Suprapubic skin (tissue), 4 donors: ENCODE measurements around the gene ZBTB45. TPM values are rescaled to one million over a fixed set of nuclear protein-coding genes. Genes with fewer than 3 reads are reported as not detected.

Experiments
- DNase-seq, 2 donors: peaks; one replicate each; pipeline ENCODE4 v3.0.0-alpha.2; 2019; ENCODE audit warnings: low spot score in 2 of 2
- H3K27ac ChIP-seq: fragments of 200-600 bp; sonication (generic); one replicate; pipeline ENCODE4 v1.5.1; 2019
- H3K27me3 ChIP-seq: fragments of 200-600 bp; sonication (generic); one replicate; pipeline ENCODE4 v1.5.1; 2019
- H3K36me3 ChIP-seq: fragments of 200-600 bp; sonication (generic); one replicate; pipeline ENCODE4 v1.5.1; 2019
- H3K4me1 ChIP-seq: fragments of 200-600 bp; sonication (generic); one replicate; pipeline ENCODE4 v1.5.1; 2019
- H3K4me3 ChIP-seq: fragments of 200-600 bp; sonication (generic); one replicate; pipeline ENCODE4 v1.5.1; 2019; ENCODE audit warnings: mild to moderate bottlenecking
- H3K9me3 ChIP-seq: fragments of 200-600 bp; sonication (generic); one replicate; pipeline ENCODE4 v1.5.1; 2019
- EP300 ChIP-seq: sonication (generic); formaldehyde crosslinking; IDR thresholded peaks from one replicate; pipeline ENCODE4 v1.6.1; 2017; ENCODE audit warnings: antibody characterized with exemption
- POLR2A ChIP-seq, 2 donors: fragments of 450-650 bp; IDR thresholded peaks; one replicate each; pipeline ENCODE4 v1.6.1; 2017; ENCODE audit warnings: antibody characterized with exemption in 2 of 2, mild to moderate bottlenecking in 2 of 2, moderate library complexity in 2 of 2
- POLR2AphosphoS5 ChIP-seq, 3 donors: sonication (generic); formaldehyde crosslinking; IDR thresholded peaks; one replicate each; pipeline ENCODE4 v1.6.1; 2017; ENCODE audit warnings: antibody characterized with exemption in 3 of 3
- WGBS: methylation state at CpG from one replicate; pipeline ENCODE4 v1.1.5; 2018; 5-methylcytosine and 5-hydroxymethylcytosine counted together
- total RNA-seq, 4 donors: library from RNA; depleted of rRNA; stranded (reverse); fragments of >200 nt; gene quantifications; one replicate each; pipeline ENCODE4 v1.1.0, GENCODE V29; 2016
- TF ChIP-seq, protein P1 (sequence below), 2 donors: fragments of 200-600 bp in 1 of 2; fragments of 450-650 bp in 1 of 2; sonication (generic) in 1 of 2; IDR thresholded peaks; one replicate each; pipeline ENCODE4 v1.5.1; 2016 to 2019; ENCODE audit warnings: antibody characterized with exemption in 2 of 2, mild to moderate bottlenecking in 1 of 2, moderate library complexity in 1 of 2

Gene ZBTB45
- total RNA-seq, 4 donors from 2014 or later, result 6.7 to 20.7 (median 15.8) TPM

DNA sequence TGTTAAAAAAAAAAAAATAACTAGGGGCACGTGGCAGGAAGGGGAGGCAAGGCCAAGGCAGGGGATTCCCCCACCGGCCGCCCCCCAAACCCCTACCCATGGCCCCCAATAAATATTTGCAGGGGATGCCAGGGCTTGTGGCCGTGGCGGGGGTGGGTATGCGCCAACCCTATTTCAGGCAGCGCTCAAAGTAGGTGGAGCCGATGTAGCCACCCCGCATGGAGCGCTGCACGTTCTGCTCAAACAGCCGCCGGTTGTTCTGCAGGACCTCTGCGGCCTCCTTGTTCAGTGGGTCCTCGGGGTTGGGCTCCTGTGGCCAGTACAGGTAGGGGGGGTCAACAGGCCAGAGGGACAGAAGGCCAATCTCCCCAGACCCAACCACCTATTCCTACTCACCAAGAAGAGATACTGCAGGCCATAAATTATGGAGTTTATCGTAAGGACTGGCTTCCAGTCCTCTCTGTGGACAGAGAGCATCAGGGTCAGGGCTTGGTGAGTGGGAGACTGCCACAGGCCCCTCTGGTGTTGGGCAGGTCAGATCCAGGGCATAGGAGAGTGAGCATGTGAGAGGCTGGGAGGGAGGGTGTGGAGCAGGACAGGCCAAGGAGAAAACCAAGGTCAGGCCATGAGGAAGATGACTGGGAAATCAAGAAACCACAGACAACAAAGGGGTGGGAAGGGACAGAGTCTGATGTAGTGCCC lies 36.5 kb upstream of the ZBTB45 start:
- 79% methylated on average over 13 of the region's 16 CpGs for WGBS
- no peak overlapping the region for H3K27ac ChIP-seq
- peak in 1 of 2 donors; percentile 70 for DNase-seq
- TF ChIP-seq POLR2A (IDR thresholded peaks at IDR 0.05), result no peak
- peaks cover 60% of the 10 kb centered on the region for H3K4me1 ChIP-seq
- H3K4me3 ChIP-seq, result peak overlapping the region; percentile 71
- H3K27me3 ChIP-seq, result no peaks in the 10 kb centered on the region
- H3K36me3 ChIP-seq, result peaks cover 32% of the 10 kb centered on the region
- no peaks in the 10 kb centered on the region for H3K9me3 ChIP-seq

DNA sequence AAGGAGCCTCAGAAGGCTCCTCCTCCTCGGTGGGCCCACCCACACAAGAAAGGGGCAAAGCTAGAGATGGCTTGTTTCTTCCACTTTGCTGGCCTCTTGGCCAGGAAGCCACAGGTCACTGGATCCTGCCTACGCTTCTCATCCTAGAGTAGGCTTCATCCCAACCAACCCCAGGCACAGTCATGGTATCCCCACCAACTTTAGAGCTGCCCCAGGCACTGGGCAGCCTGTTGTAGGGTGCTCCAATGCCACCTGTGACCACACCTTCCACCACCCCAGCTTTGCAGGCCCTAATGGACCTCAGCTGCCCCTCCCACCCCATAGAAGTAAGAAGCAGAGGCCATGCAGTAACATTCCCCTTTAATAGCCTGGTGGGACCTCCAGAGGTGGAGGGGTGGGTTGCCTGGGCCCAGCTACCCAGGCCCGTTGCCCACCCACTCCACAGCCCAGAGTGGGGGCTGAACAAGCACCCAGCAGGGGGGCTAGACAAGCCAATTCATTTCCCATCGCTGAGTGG lies 35.8 kb upstream of the ZBTB45 start:
- Histone ChIP-seq H3K9me3 (no peaks in the 10 kb centered on the region), H3K36me3 (peaks cover 38% of the 10 kb centered on the region), H3K27ac (peak overlapping the region; percentile 94), H3K4me1 (peaks cover 57% of the 10 kb centered on the region), H3K27me3 (no peaks in the 10 kb centered on the region), H3K4me3 (peak overlapping the region; percentile 71)
- 80% methylated on average over 2 of the region's 4 CpGs for WGBS
- peak in 1 of 2 donors; percentile 67 for DNase-seq
- TF ChIP-seq, protein P1, sequence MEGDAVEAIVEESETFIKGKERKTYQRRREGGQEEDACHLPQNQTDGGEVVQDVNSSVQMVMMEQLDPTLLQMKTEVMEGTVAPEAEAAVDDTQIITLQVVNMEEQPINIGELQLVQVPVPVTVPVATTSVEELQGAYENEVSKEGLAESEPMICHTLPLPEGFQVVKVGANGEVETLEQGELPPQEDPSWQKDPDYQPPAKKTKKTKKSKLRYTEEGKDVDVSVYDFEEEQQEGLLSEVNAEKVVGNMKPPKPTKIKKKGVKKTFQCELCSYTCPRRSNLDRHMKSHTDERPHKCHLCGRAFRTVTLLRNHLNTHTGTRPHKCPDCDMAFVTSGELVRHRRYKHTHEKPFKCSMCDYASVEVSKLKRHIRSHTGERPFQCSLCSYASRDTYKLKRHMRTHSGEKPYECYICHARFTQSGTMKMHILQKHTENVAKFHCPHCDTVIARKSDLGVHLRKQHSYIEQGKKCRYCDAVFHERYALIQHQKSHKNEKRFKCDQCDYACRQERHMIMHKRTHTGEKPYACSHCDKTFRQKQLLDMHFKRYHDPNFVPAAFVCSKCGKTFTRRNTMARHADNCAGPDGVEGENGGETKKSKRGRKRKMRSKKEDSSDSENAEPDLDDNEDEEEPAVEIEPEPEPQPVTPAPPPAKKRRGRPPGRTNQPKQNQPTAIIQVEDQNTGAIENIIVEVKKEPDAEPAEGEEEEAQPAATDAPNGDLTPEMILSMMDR (IDR thresholded peaks at IDR 0.05), result no peak
- TF ChIP-seq POLR2AphosphoS5 (IDR thresholded peaks at IDR 0.05) (no peak), EP300 (no peak), POLR2A (IDR thresholded peaks at IDR 0.05) (no peak)

DNA sequence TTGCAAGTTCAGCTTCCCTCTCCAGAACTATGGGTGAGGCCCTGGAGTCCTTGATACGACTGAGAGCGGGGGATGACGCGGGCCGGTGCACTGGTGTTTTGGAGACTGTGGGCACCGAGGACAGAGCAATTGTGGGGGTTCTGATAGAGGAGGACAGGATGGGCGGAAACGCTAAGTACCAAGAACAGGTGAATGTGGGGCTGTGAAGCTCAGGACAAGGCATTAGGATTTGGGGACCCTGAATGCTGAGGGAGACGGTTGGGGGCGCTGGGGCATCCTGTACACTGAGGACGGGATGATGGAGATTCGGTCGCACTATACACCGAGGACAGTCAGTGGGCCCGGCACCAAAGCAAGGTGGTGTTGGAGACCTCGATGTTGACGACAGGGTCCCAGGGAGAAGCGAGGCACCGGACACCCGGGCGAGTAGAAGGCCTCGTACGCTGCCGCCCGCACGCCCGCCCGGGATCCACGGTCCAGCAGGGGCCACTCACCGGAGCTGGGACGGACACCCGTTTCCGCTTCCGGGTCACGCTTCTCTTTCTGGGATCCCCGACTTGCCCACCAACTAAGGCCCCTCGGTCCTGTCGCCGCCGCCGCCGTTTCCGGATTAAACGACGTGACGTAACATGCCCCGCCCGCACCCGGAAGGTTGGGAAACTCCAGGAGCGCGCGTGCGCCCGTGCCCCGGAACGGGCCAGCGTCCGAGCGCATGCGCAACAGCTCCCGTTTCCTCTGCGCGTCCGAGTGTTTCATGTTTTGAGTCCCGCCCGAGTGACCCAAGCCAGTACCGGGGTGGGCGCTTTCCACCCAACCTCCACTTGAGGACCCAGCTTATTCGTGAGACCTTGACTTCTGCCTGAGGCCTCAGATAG lies 35.1 kb upstream of the ZBTB45 start, which contains the start of gene CHMP2A:
Gene CHMP2A, minus strand, starts transcription at position 612 of the 875 bp plus-strand sequence. CDS start 893 bp downstream, outside the sequence.
- TF ChIP-seq, protein P1 (IDR thresholded peaks at IDR 0.05), result no peak
- peak; percentile 37 to 60 for TF ChIP-seq POLR2A (IDR thresholded peaks at IDR 0.05)
- TF ChIP-seq EP300, result no peak
- TF ChIP-seq POLR2AphosphoS5 (IDR thresholded peaks at IDR 0.05), result peak; percentile 28 to 95 (median 35)
- H3K4me3 ChIP-seq, result peak within 1 kb of the TSS; percentile 71
- peak; percentile 99 to 100 for DNase-seq
- peak within 1 kb of the TSS; percentile 94 for H3K27ac ChIP-seq
- 1% methylated on average over 36 of the region's 69 CpGs for WGBS
- H3K27me3 ChIP-seq, result no peaks in the 10 kb centered on the region
- H3K4me1 ChIP-seq, result peaks cover 50% of the 10 kb centered on the region
- H3K36me3 ChIP-seq, result peaks cover 45% of the 10 kb centered on the region
- no peaks in the 10 kb centered on the region for H3K9me3 ChIP-seq

DNA sequence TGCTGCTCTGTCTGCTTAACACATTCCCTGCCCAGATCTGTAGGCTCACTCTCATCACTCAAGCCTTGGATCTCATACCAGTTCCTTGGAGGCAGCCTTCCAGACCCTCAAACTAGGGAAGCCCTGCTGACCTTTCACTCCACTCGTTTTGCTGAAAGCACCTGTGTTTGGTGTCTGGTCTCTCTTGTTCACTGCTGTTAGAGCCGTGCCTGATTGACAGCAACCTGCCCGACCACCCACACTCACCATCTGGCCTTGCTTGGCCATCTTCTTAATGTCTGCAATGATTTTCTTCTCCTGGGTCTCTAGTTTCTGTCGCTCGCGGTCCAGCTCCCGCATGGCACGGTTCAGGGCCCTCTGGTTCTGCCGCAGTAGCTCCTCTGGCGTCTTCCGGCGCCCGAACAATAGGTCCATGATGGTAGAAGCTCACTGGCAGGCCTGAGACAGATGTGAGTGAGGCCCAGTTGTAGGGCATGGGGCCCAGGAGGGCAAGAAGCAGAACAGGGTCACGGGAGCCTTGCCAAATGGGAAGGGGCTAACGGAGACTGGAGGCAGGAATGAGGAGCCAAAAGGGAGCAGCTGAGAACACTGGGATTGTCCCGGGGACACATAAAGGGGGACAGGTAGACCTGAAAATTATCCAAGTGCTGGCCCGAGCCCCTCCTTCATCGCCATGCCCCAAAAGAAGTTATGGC lies 34.3 kb upstream of the ZBTB45 start:
- peaks cover 53% of the 10 kb centered on the region for H3K36me3 ChIP-seq
- no peak for TF ChIP-seq POLR2AphosphoS5 (IDR thresholded peaks at IDR 0.05)
- H3K4me1 ChIP-seq, result peaks cover 43% of the 10 kb centered on the region

DNA sequence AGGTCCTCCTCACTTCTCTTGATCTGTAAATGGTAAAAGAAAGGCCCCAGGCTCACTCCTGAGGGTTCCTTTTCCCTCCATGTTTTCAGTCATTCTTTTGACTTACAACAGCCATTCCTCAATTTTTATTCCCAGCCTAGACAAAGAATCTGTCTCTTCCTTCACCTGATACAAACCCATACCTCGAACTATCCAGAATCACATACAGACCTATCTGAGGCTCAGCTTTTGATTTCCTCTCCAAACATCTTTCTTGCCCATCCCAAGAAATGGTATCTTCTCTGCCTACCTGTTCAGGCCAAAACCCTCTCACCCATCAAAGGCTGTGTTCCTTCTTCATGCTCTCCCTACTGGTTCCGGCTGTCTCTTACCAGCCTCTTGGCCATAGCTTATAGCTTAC lies 33.0 kb upstream of the ZBTB45 start:
- WGBS, result 85% methylated on average over 2 of the region's 2 CpGs
- Histone ChIP-seq H3K4me1 (peaks cover 41% of the 10 kb centered on the region), H3K4me3 (no peak overlapping the region), H3K27ac (no peak overlapping the region), H3K9me3 (no peaks in the 10 kb centered on the region), H3K27me3 (no peaks in the 10 kb centered on the region), H3K36me3 (peaks cover 66% of the 10 kb centered on the region)
- TF ChIP-seq POLR2AphosphoS5 (IDR thresholded peaks at IDR 0.05) (no peak), EP300 (no peak), POLR2A (IDR thresholded peaks at IDR 0.05) (no peak)
- TF ChIP-seq, protein P1 (IDR thresholded peaks at IDR 0.05), result no peak
- no peak for DNase-seq

More for the DNA sequence above, 34.3 kb upstream of the ZBTB45 start:
- Histone ChIP-seq H3K27me3 (no peaks in the 10 kb centered on the region), H3K27ac (peak overlapping the region; percentile 94), H3K4me3 (peak overlapping the region; percentile 71), H3K9me3 (no peaks in the 10 kb centered on the region)
- DNase-seq, result peak in 1 of 2 donors; percentile 79
- WGBS, result 41% methylated on average over 18 of the region's 18 CpGs
